COLO668 (cell line): ENCODE data around the gene SEMA7A.
"Not testable (repeated sequence)": the region's sequence is repeated elsewhere in the genome, so short reads cannot be mapped to it uniquely, and the experiment has no call there.

ENCODE experiments used
- DNase-seq: peaks from one replicate; lab custom pipeline; 2025; ENCODE audit not compliant: unreplicated experiment; lab: John Stamatoyannopoulos, UW

The SEMA7A gene, protein sequence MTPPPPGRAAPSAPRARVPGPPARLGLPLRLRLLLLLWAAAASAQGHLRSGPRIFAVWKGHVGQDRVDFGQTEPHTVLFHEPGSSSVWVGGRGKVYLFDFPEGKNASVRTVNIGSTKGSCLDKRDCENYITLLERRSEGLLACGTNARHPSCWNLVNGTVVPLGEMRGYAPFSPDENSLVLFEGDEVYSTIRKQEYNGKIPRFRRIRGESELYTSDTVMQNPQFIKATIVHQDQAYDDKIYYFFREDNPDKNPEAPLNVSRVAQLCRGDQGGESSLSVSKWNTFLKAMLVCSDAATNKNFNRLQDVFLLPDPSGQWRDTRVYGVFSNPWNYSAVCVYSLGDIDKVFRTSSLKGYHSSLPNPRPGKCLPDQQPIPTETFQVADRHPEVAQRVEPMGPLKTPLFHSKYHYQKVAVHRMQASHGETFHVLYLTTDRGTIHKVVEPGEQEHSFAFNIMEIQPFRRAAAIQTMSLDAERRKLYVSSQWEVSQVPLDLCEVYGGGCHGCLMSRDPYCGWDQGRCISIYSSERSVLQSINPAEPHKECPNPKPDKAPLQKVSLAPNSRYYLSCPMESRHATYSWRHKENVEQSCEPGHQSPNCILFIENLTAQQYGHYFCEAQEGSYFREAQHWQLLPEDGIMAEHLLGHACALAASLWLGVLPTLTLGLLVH

DNA sequence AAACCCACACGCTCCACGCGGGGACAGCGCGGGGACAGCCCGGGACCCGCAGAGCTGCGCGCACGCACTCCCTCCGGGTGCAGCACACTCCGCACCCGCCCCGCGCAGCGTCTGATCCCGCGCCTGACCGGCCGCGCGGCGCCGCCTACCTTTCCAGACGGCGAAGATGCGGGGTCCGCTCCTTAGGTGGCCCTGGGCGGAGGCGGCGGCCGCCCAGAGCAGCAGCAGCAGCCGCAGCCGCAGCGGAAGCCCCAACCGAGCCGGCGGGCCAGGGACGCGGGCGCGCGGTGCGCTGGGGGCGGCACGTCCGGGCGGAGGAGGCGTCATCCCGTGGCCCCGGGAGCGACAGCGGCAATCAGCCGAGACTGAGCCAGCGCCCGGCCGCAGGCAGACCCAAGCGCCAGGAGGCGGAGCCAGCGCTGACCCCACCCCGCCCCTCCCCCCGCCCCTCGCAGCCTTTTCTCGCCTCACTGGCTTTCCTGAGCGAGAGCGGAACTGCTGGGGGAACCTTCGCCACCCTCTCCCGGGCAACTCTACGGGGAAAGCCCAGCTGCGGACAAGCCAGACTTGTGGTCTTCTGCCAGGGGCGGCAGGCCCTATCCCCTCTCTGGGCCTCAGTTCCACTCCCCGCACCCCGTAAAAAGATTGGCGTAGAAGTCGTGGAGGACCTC lies at the start of gene SEMA7A:
Gene SEMA7A (minus strand): TSS at position 367 of the 671 bp plus-strand sequence. CDS start 40 bp downstream, at position 327.
- DNase-seq, result peak; percentile 83

DNA sequence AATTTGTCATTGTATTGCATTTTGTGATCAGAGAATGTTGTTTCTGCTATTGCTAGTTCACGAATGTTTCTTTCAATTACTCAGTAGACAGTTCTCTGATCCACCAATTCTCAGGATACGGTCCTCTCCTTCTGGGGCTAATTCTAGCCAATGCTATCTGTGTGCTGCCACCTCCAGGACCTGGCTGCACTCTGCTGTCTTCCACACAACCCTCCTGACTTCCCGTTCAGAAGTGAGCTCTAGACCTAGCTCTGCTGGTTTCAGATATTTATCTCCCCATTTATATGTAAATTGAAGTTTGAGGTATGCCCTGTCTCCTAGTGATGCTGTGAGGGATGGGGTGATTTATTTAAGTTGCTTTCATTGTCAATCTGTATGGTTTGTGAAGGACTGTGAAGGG lies 48.9 kb upstream of the SEMA7A start:
- DNase-seq, result no peak

DNA sequence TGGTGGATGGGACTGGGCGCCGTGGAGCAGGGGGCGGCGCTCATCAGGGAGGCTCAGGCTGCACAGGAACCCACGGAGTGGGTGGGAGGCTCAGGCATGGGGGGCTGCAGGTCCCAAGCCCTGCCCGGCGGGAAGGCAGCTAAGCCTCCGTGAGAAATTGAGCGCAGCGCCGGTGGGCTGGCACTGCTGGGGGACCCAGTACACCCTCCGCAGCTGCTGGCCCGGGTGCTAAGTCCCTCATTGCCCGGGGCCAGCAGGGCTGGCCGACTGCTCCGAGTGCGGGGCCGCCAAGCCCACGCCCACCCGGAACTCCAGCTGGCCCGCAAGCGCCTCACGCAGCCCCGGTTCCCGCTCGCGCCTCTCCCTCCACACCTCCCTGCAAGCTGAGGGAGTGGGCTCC lies 46.6 kb upstream of the SEMA7A start:
- DNase-seq, result not testable (repeated sequence)

DNA sequence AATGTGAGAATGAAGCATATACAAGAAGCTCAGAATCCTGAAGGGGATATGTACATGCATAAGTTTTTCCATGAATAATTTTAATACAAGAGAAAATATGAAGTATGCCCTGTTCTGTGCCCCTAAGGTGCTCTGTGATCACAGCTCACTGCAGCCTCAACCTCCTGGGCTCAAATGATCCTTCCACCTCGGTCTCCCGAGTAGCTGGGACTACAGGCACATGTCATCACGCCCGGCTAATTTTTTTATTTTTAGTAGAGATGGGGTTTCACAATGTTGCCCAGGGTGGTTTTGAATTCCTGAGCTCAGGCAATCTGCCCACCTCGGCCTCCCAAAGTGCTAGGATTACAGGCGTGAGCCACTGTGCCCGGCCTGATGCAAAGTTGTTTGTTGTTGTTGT lies 37.9 kb upstream of the SEMA7A start:
- DNase-seq, result not testable (repeated sequence)

DNA sequence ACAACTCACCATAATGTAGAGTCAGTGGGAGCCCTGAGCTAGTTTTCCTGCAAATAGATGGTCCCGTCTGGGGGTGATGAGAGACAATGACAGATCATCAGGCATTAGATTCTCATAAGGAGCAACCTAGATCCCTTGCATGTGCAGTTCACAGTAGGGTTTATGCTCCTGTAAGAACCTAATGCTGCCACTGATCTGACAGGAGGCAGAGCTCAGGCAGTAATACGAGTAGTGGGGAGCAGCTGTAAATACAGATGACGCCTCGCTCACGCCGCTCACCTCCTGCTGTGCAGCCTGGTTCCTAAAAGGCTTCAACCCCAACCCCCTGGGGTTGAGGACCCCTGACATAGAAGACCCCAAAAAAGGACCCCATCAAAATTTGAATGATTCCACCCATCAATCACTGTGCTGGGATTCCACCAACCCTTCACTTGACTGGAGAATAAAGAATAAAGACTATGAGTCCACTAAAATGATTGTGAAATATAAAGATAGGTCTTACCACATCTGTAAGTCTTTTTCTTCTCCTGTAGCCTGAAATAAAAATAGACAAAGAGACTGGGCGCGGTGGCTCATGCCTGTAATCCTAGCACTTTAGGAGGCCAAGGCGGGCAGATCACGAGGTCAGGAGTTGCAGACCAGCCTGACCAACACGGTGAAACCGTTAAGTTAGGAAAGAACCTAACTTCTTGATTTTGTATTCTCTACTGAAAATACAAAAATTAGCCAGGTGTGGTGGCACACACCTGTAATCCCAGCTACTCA lies 37.1 kb upstream of the SEMA7A start:
- DNase-seq, result no peak

DNA sequence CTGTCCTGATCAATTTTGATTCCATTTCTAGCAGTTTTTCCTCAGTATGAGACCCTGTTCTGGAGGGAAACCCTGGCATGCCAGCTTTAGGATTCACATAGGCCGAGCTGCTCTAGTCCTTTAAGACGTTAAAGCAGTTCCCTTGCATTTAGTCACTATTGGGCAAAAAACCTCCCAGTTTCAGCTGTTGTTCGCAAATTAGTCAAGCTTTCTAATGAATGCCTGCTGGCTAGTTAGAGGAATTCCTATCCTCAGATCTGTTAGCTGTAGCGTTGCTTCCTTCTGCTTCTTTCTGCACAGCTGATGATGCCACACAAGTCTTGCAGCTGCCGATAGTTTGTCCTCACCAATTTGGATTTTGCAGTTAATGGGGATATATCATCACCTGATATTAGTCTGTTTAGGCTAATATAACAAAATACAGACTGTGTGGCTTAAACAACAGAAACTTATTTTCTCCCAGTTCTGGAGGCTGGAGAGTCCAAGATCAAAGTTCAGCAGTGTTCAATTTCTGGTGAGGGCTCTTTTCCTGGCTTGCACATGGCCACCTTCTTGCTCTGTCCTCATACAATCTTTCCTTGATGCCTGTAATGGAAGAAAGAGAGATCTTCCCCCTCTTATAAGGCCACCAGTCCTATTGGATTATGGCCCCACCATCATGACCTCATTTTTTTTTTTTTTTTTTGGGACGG lies 34.7 kb upstream of the SEMA7A start:
- no peak for DNase-seq

DNA sequence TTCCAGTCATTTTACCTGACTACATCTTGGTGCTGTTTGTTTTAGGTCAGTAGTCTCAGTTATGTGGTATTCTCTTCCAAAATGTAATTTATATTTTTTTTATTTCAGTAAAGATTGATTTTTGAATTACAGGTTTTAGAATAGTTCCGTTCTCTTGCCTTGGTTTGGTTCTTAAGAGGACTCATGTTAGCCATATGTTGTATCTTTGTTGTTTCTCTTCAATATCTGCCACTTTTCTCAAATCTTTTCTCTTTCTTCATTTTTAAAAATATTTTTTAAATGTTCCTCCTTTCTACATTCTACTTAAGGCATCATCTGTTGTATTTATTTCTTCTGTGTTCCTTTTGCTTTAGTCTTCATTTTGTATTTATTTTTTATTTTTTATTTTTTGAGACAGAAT lies 32.8 kb upstream of the SEMA7A start:
- no peak for DNase-seq

DNA sequence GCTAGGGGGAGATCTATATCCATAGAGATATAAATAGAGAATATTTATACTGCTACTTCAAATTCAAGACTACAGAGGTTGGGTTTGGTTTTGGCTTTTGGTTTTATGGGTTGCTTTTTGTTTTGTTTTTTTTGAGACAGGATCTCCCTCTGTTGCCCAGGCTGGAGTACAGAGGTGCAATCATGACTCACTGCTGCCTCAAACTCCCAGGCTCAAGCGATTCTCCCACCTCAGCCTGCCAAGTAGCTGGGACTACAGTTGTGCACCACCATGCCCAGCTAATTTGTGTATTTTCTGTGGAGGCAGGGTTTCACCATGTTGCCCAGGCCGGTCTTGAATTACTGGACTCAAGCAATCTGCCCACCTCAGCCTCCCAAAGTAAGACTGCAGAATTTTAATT lies 31.1 kb upstream of the SEMA7A start:
- DNase-seq, result no peak

DNA sequence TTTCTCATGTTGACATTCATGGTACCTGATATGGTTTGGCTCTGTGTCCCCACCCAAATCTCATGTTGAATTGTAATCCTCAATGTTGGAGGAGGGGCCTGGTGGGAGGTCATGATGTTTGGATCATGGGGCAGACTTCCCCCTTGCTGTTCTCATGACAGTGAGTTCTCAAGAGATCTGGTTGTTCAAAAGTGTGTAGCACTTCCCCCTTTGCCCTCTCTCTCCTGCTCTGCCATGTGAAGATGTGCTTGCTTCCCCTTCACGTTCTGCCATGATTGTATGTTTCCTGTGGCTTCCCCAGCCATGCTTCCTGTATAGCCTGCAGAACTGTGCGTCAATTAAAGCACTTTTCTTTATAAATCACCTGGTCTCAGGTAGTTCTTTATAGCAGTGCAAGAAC lies 30.5 kb upstream of the SEMA7A start:
- DNase-seq, result no peak

DNA sequence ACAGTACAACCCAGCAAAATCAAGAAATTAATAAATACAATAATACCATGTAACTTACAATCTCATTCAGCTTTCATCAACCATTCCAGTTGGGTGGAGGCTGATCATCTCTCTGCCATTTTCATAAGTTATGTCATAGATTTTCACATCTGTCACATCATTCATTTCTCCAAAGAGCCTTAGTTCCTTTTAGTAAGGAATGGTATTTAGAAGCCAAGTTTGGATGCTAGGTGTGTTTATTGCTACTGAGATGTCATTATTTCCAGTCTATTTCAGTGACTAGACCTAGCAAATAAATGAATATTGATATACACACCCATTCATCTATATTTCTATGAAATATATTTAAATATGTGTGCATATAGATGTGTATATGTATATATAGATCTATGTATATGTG lies 29.9 kb upstream of the SEMA7A start:
- no peak for DNase-seq

DNA sequence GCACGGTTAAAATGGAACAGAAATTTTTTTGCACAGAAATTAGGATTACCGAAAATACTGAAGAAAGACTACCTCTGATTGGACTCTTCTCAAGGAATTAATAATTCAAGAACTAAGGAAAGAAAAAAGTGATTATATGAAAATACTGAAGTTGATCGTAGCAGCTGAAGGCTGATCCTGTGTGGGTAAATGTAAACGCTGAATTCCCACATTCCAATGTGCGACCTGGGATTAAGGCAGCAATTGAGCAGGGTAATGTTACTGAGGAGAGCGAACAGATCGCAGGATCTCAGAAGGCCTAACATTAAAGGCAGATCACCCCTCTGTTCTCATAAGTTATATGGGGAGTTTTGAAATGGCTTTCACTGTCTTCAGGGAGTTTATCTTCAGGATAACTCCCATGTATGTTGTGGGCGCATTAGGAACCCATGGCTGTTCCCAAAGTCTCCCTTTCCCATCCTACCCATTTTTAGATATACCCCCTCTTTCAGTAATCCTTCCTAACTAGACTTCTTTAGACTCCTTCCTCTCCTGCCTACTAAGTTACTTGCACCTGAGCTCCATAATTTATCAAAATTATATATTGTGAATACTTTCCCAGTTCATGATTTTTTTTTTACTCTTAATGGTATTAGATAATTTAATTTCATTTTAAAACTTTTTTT lies 28.2 kb upstream of the SEMA7A start:
- no peak for DNase-seq

DNA sequence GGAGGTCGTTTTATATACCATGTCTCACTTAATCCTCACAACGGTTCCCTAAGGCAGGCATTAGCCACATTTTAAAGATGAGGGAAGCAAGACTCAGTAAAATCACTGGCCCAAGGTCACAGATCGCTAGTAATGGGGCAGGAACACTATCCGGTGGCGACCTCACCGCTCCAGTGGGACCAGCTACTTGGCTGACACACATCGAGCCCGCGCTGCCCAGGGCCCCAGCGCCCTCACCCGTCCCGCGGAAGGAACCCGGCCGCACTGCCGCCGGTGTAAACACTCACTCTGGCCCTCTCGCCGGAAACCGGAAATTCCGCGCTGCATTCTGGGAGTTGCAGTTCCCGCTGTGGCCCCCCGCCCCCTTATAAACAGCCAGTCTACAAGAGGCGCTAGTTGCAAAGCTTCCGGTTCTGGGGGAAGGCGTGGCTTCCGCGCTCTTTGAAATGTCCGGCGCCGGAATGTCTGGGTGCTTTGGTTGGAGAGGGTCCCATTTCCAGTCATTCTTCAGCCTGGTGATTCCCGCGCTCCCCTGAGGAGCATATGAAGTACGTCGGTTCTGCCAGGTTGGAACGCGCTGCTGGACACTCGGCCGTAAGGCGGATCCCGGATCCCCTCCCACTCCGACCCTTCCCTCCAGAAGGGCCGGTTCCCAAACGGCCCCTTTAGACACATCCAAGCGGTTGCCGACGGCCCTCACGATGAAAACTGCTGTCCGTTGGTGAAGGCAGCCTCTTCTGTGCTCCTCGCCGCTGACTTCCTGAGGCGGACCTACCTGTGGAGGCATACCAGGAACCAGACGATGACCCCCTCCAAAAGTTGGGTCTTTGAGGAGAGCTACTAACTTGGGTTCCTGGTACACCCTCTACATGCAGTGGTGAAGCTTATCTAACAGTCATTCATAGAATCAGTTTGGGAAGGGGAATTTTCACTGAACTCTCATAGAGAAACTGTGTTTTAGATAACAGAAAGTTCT lies 27.4 kb upstream of the SEMA7A start, which contains the start of gene UBL7:
Gene UBL7 (minus strand): TSS at position 290 of the 976 bp plus-strand sequence. CDS start 2,293 bp downstream, outside the sequence.
- peak; percentile 95 for DNase-seq

DNA sequence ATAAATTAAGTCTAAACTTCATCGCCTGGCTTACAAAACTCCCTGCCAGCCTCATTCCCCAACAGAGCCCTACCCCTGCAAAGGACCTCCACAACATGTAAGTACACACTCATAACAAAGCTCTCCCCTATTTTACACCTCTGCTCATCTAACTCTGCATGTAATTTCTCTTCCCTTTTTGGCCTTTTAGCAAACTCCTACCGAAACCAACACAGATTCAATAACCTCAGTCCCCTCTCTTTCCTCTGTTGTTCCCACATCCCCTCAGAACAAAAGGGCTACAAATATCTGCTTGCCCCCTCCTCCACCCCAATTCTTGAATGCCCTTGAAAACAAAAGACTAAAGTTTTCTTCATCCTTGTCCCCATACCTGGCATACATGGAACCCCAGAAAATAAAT lies 26.5 kb upstream of the SEMA7A start:
- DNase-seq, result no peak

DNA sequence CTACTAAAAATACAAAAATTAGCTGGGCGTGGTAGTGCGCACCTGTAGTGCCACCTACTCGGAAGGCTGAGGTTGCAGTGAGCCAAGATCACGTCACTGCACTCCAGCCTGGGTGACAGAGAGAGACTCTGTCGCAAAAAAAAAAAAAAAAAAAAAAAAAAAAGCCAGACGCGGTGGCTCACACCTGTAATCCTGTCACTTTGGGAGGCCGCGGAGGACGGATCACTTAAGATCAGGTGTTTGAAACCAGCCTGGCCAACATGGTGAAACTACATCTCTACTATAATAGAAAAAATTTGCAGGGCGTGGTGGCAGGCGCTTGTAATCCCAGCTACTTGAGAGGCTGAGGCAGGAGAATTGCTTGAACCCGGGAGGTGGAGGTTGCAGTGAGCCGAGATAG lies 26.0 kb upstream of the SEMA7A start:
- DNase-seq, result not testable (repeated sequence)

DNA sequence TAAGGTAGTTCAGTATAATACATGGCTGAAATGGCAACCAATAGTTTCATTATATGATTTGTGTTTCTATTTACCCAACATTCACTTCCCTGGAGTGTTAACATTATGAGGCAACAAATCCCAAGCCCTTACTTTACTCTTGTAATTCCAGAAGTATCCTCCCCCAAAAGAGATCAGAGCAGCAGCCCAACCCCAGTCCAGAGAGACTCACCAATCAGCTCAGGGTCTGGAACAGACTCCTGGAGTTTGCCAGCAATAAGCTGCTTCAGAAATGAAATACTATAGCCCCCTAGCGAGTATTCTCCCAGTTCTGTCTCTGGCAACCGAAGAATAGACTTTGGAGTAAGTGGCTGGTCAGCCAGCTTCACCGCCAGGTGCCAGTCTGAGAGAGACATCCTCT lies 24.7 kb upstream of the SEMA7A start:
- DNase-seq, result no peak

DNA sequence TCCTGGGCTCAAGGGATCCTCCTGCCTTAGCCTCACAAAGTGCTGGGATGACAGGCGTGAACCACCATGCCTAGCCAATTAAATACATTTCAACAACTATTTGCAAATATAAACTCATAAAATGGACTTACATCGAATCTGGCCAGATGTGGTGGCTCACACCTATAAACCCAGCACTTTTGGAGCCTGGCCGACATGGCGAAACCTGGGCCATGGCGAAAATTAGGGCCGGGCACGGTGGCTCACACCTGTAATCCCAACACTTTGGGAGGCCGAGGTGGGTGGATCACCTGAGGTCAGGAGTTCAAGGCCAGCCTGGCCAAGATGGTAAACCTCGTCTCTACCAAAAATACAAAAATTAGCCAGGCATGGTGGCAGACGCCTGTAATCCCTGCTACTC lies 23.3 kb upstream of the SEMA7A start:
- DNase-seq, result not testable (repeated sequence)

DNA sequence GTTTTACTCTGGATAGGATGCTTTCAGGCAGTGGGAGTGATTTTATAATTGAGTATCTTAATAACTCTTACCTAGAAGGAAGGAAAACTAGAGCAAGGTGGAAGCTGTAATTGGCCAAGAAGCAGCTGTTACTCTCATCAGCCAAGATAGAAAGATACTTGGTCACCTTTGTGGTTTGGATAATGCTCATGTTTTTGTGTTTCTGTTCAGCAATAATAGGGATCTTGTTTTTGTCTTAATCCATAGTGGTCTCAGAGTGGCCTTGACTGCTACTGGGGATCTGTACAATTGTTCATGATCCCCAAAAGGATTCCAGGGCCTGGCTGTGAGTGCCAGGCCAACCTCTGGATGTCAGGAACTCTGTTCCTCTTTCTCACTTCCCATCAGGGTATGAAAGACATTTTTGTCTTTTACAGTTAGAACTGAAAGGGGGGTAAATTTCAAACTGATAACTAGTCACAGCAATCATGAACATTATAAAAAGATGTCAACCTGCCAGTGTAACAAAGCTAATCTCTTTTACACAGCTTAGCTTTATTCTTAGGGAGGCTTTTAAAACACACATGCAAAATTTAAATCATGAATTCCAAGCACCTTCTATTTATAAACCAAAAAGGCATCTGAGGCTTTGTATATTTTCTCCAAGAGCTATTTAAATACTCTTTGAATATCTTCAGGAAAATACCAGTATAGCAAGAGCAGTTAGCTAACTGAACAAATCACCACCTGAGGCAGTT lies 21.2 kb upstream of the SEMA7A start:
- no peak for DNase-seq
